Mucosa of stomach (tissue), 1 donor: Measurements from ENCODE around the gene ATRN.

Source experiments
- H3K27me3 ChIP-seq: one replicate; pipeline ENCODE4 v1.7.0; 2013; ENCODE audit warnings: mild to moderate bottlenecking, low read length; ENCODE audit not compliant: control insufficient read depth, insufficient read depth
- H3K36me3 ChIP-seq: one replicate; pipeline ENCODE4 v1.7.0; 2013; ENCODE audit warnings: low read length; ENCODE audit not compliant: control insufficient read depth, insufficient read depth
- H3K4me1 ChIP-seq: one replicate; pipeline ENCODE4 v1.7.0; 2013; ENCODE audit warnings: mild to moderate bottlenecking, low read length; ENCODE audit not compliant: control insufficient read depth, insufficient read depth
- H3K4me3 ChIP-seq: one replicate; pipeline ENCODE4 v1.7.0; 2013; ENCODE audit warnings: low read length
- H3K9ac ChIP-seq: one replicate; pipeline ENCODE4 v1.7.0; 2013; ENCODE audit warnings: mild to moderate bottlenecking, low read length, moderate library complexity
- H3K9me3 ChIP-seq: one replicate; pipeline ENCODE4 v1.7.0; 2013; ENCODE audit warnings: mild to moderate bottlenecking, low read length, moderate library complexity; ENCODE audit not compliant: control insufficient read depth
- donor health status: Pancreatic carcinoma.

ATRN gene

DNA sequence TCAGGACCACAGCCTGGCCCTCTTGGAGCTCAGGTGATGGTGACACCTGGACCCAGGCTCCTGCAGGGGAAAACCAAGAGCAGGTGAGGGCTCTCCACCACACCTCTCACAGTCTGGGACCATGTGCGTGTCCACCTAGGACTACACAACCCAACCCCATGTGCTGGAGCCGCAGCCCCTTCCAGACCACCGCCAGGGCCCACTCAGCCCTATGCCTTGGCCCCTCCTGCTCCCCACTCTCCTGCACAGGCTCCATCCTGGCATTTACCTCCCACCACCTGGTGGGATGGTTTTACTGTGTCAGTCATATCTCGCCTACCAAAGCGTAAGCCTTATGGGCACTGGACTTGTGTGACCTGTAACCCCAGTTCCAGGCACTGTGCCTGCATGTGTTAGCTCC is 224.0 kb downstream of the ATRN start:
- Histone ChIP-seq H3K4me1 (no peaks in the 10 kb centered on the region), H3K9me3 (no peaks in the 10 kb centered on the region), H3K27me3 (no peaks in the 10 kb centered on the region), H3K9ac (no peak overlapping the region), H3K4me3 (no peak overlapping the region), H3K36me3 (no peaks in the 10 kb centered on the region)

DNA sequence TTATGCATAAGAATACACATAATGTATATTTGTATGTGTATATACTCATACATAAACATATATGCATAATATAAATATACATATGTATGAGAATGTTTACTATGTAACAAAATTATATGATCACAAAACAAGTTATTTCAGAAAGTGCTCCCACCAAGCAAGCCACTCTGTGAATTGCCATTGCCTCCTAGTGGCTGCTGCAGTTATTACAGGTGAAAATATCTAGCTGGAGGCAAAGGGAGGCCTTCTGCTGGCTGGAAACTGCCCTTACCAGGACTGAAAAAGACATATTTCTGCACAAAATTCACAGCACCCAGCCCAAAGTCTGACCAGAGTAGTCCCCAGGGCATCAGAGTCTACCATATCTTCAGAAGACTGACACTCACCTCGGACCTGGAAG is 225.4 kb downstream of the ATRN start:
- Histone ChIP-seq H3K4me1 (no peaks in the 10 kb centered on the region), H3K9me3 (no peaks in the 10 kb centered on the region), H3K36me3 (no peaks in the 10 kb centered on the region), H3K27me3 (no peaks in the 10 kb centered on the region), H3K9ac (no peak overlapping the region), H3K4me3 (no peak overlapping the region)

DNA sequence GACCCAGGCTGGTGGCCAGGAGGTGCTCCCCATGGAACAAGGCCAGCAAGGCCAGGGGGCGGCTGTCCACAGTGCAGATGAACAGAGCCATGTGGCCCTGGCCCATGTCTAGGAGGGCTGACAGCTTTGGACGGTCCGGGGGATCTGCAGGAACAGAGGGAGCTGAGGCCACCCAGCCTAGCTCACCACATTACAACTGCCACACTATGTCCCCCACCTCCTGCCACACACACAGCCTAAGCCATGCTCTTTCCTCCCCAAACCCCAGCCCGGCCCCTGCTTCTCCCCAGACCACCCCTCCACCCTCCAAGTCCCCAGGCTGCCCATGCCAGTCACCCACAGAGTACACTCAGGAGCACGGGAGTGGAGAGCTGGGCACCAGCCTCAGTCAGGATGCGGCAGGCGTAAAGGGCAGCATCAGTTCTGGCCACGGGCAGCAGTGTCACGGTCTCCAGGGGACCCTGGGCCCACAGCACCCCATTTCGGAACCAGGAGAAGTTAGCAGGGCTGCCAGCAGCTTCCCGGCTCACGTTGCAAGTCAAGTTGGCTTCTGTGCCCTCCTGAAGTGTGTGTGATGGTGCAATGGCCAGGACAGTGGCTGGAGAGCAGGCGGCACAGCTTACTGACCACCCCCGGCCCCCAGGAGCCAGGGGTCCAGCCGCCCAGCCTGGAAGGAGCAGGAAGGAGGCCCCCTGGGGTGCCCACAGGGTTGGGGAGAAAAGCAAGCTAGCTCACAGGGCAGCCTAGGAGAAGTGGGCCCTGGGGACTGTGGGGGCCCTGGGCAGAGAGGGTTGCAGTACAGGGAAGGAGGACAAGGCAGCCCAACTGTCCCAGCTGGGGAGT is 226.1 kb downstream of the ATRN start:
- Histone ChIP-seq H3K4me1 (no peaks in the 10 kb centered on the region), H3K27me3 (no peaks in the 10 kb centered on the region), H3K4me3 (no peak overlapping the region), H3K36me3 (no peaks in the 10 kb centered on the region), H3K9ac (no peak overlapping the region), H3K9me3 (no peaks in the 10 kb centered on the region)

DNA sequence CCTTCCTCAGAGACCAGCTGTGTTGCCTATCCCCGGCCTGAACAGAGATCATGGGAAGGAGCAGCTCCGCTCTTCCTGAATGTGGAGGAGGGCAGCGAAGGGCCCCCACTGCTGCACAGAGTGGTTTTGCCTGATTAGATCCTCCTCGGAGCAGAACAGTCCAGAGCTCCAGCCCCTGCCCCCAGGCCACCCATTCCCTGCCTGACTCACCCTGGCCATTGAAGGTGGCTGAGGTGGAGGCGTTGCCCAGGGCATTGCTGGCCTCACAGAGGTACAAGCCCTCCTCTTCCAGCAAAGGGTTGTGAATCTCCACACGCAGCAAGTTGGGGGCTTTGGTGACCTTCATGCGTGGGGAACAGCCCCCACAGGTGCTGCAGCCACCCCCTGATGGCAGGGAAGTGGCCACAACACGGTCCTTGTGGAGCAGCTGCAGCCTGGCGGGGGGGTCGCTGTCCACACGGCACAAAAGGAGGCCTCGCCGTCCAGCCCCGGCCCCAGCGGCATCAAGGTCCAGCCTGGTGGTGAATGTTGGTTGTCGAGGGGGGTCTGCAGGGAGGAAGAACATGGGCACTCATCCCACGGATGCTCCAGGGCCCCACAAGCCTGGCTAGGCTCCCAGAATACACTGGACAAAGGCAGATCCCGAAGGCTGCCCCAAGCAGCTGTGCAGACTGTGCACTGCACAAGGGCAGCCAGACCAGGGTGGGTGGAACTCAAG is 226.9 kb downstream of the ATRN start:
- Histone ChIP-seq H3K36me3 (no peaks in the 10 kb centered on the region), H3K9me3 (no peaks in the 10 kb centered on the region)

DNA sequence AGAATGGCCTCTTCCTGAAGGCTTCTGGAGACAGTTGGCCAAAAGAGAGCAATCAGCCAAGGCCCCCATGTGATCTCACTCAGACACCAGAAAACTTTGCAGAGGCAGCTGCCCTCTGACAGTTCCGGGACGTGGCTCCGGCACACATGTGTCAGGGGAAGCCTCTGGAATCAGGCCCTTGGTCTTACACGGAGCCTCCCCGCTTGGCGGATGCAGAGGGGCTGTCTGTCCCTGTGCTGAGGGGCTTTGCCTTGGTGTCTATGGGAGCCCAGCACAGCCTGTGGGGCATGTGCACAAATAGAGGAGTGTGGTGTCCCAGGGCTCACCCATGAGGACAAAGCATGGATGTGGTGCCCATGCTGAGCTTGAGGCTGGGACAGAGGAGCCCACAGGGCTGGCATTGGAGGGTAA is 227.8 kb downstream of the ATRN start:
- Histone ChIP-seq H3K27me3 (no peaks in the 10 kb centered on the region), H3K9ac (no peak overlapping the region), H3K36me3 (no peaks in the 10 kb centered on the region), H3K4me3 (no peak overlapping the region), H3K9me3 (no peaks in the 10 kb centered on the region), H3K4me1 (no peaks in the 10 kb centered on the region)

More for the DNA sequence above, 226.9 kb downstream of the ATRN start:
- Histone ChIP-seq H3K9ac (no peak overlapping the region), H3K4me3 (no peak overlapping the region), H3K27me3 (no peaks in the 10 kb centered on the region), H3K4me1 (no peaks in the 10 kb centered on the region)

GRCh38 chr20:3699037-3699436 is 228.2 kb downstream of the ATRN start:
- H3K36me3 ChIP-seq: no peaks in the 10 kb centered on the region
- no peak overlapping the region for H3K4me3 ChIP-seq
- H3K27me3 ChIP-seq: no peaks in the 10 kb centered on the region
- no peak overlapping the region for H3K9ac ChIP-seq
- H3K9me3 ChIP-seq: no peaks in the 10 kb centered on the region
- no peaks in the 10 kb centered on the region for H3K4me1 ChIP-seq
